Mucosa of descending colon (tissue), 3 donors: ENCODE data around the gene ANXA9. TPM values are rescaled to one million over a fixed set of nuclear protein-coding genes. Genes with fewer than 3 reads are reported as not detected.

Experiments used
- ATAC-seq: fragments of 200-7000 bp; cut with Tn5 transposase; one replicate; pipeline ENCODE4 v1.9.1; 2020; ENCODE audit warnings: mild to moderate bottlenecking, moderate library complexity
- DNase-seq, 3 donors: peaks; one replicate each; pipeline ENCODE4 v3.0.0-alpha.2; 2020
- H3K36me3 ChIP-seq: fragments of 200-600 bp; one replicate; pipeline ENCODE4 v1.8.0; 2021; ENCODE audit warnings: low read depth, mild to moderate bottlenecking
- H3K4me1 ChIP-seq: fragments of 200-600 bp; one replicate; pipeline ENCODE4 v1.8.0; 2021; ENCODE audit warnings: low read depth, mild to moderate bottlenecking
- H3K4me3 ChIP-seq: fragments of 200-600 bp; one replicate; pipeline ENCODE4 v1.8.0; 2021; ENCODE audit warnings: mild to moderate bottlenecking
- H3K9me3 ChIP-seq: fragments of 200-600 bp; one replicate; pipeline ENCODE4 v1.8.0; 2021; ENCODE audit warnings: mild to moderate bottlenecking
- CTCF ChIP-seq: fragments of 200-600 bp; IDR thresholded peaks from one replicate; pipeline ENCODE4 v1.8.0; 2022; ENCODE audit warnings: antibody characterized with exemption, mild to moderate bottlenecking
- intact Hi-C, 2 donors: fragments of 100-400 bp; cut with DNase I in 1 of 2; cut with micrococcal nuclease in 1 of 2; formaldehyde crosslinking; loops; one replicate each; pipeline versions ENCODE4 v1.11.0 to v1.11.1; 2022; cut with DNase I, micrococcal nuclease
- total RNA-seq, 3 donors: library from RNA; stranded (reverse); fragmentation: NEBNext Ultra II Directional in 2 of 3; extraction: Animal tissue kit (Norgen Biotek cat#: 25700) in 2 of 3; gene quantifications; one replicate each; pipeline versions ENCODE4 v1.2.1 to v1.2.4, GENCODE V29; 2021 to 2023
- donor health status: DM: no; HTN: no; CAD: no; lungs with moderate emphysema.
- donor health status: DM: no; HTN: no; CAD: no.
- donor health status: DM: no; HTN: yes; CAD: no.

Gene ANXA9
- total RNA-seq, 3 donors from 2014 or later, result not detected

GRCh38 chr1:150999926-151000325 is 17.8 kb downstream of the ANXA9 start:
- ATAC-seq, result no peak
- Histone ChIP-seq H3K4me1 (peaks cover 17% of the 10 kb centered on the region), H3K36me3 (peaks cover 9% of the 10 kb centered on the region), H3K4me3 (no peak overlapping the region), H3K9me3 (no peaks in the 10 kb centered on the region)
- intact Hi-C loops, result loop anchor here in 1 of 2 donors (10.0 kb wide), 1 partner anchor 55 kb away; the partner anchor contains the start of gene CDC42SE1
- no peak for DNase-seq
- TF ChIP-seq CTCF, result no peak

- no peak overlapping the region for H3K4me3 ChIP-seq
- DNase-seq (no peak), ATAC-seq (no peak)
- no peak for TF ChIP-seq CTCF
- no peaks in the 10 kb centered on the region for H3K9me3 ChIP-seq
- H3K4me1 ChIP-seq, result peaks cover 21% of the 10 kb centered on the region
- H3K36me3 ChIP-seq, result peaks cover 9% of the 10 kb centered on the region
- intact Hi-C loops, result loop anchor here in 1 of 2 donors (10.0 kb wide), 1 partner anchor 54 kb away; the partner anchor contains the start of gene CDC42SE1
Measured at GRCh38 chr1:151000408-151000807, 18.3 kb downstream of the ANXA9 start.

GRCh38 chr1:151001602-151002001 is 19.5 kb downstream of the ANXA9 start:
- no peak for DNase-seq
- Histone ChIP-seq H3K9me3 (no peaks in the 10 kb centered on the region), H3K4me3 (no peak overlapping the region), H3K4me1 (peaks cover 21% of the 10 kb centered on the region), H3K36me3 (peaks cover 9% of the 10 kb centered on the region)
- no peak for ATAC-seq
- intact Hi-C loops, result loop anchor here in 1 of 2 donors (10.0 kb wide), 1 partner anchor 53 kb away; the partner anchor contains the start of gene CDC42SE1
- TF ChIP-seq CTCF, result no peak

- Histone ChIP-seq H3K4me3 (no peak overlapping the region), H3K9me3 (no peaks in the 10 kb centered on the region), H3K4me1 (peaks cover 25% of the 10 kb centered on the region), H3K36me3 (peaks cover 9% of the 10 kb centered on the region)
- no peak for DNase-seq
- ATAC-seq, result no peak
- intact Hi-C loops, result loop anchor here in 1 of 2 donors (10.0 kb wide), 1 partner anchor 53 kb away; the partner anchor contains the start of gene CDC42SE1
- TF ChIP-seq CTCF, result no peak
Measured at GRCh38 chr1:151002051-151002450, 20.0 kb downstream of the ANXA9 start.

- no peaks in the 10 kb centered on the region for H3K9me3 ChIP-seq
- H3K36me3 ChIP-seq, result peaks cover 5% of the 10 kb centered on the region
- H3K4me3 ChIP-seq, result no peak overlapping the region
- H3K4me1 ChIP-seq, result peaks cover 30% of the 10 kb centered on the region
- TF ChIP-seq CTCF, result no peak
- ATAC-seq (no peak), DNase-seq (no peak)
- intact Hi-C loops, result loop anchor here in 1 of 2 donors (10.0 kb wide), 1 partner anchor 52 kb away; the partner anchor contains the start of gene CDC42SE1
Measured at GRCh38 chr1:151002611-151003010, 20.5 kb downstream of the ANXA9 start.
